GM18519 (cell line): ENCODE results near the gene GATAD2A.

ENCODE experiments used
- ATAC-seq: cut with Tn5 transposase; IDR thresholded peaks from one replicate; pipeline ENCODE4 v1.9.1; 2021; ENCODE audit warnings: mild to moderate bottlenecking, moderate library complexity; ENCODE audit not compliant: unreplicated experiment, low FRiP score

GATAD2A gene

DNA sequence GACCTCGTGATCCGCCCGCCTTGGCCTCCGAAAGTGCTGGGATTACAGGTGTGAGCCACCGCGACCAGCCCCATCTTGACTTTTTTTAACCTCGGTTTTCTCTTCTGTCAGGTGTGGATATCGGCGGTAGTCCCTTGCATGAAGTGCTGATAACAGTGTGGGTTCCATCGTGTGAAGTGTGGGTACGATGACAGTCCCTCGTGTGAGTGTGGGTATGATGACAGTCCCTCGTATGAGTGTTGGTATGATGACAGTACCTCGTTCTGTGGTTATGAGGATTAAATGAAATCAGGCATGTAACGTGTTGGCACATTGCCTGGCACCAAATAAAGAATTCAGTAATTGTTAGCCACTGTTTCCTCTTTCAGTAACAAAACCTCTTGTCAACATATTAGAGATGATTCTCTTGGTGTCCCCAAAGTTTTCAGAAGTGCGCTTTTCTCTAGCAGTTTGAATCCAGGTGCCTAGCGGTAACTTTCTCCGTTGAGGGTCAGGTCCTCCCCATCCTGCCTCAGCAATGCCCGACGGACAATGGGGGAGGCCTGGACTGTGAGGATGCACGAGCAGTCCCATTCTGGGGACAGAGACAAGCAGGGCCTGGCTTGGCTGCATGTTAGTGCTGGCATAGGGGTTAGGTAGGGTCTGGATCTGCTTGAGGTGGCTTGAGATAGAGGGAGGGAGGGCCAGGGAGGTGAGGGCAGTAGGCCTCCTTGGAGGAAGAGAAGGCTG lies 15.3 kb downstream of the GATAD2A start:
- ATAC-seq, result no peak

DNA sequence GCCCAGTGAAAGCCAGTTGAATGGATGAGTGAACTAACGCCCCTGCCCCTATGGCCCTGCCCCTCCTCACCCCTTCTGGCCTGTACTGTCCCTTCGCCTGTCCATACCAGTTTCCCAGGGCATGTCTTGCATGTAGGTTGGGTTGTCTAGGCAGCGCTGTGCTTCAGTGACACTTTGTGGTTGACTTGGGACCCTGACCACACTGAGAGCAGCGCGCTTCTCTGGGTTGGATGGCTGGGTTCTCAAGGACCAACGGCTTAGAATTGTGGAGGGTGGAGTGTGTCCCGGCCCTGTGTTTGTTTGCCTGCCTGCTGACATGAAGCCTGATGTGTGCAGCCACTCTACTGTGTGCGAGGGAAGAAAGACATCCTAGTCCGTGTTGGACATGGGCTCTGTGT lies 15.8 kb downstream of the GATAD2A start:
- no peak for ATAC-seq

DNA sequence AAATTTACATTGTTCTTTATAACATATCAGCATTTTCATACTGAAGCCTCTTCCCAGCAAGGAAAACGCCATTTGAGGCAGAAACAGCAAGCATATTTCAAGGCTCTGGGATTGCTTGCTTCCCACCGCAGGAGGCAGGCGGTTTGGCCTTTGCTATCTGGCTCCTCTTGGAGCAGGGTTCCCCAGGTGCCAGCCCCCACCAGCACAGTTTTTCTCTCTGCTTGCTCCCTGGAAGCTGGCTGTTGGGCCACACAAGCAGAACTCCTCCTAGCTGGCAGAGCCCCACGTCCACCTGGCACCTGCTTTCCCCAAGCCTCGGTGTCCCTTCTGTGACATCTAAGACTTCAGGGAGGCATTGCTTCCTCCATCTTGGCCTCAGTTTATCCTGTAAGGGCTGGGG lies 16.7 kb downstream of the GATAD2A start:
- no peak for ATAC-seq

DNA sequence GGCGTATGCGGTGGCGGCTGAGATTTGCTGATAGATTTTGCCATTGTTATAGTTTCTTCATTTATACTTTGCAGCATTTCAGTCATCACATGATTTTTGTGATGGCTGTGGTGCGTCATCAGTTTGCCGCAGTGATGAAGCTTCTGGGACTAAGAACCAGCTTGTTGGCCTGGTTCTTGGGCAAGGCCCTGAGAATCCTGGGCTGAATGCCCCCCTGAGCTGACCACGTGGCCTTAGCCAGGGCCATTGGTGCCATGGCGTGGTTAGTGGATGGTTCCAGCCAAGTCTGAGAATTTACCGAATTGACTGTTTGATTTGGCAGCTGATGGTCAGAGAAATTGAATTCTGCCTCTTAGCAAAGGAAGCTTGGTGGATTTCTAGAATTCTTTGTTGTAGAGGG lies 17.8 kb downstream of the GATAD2A start:
- ATAC-seq, result no peak

DNA sequence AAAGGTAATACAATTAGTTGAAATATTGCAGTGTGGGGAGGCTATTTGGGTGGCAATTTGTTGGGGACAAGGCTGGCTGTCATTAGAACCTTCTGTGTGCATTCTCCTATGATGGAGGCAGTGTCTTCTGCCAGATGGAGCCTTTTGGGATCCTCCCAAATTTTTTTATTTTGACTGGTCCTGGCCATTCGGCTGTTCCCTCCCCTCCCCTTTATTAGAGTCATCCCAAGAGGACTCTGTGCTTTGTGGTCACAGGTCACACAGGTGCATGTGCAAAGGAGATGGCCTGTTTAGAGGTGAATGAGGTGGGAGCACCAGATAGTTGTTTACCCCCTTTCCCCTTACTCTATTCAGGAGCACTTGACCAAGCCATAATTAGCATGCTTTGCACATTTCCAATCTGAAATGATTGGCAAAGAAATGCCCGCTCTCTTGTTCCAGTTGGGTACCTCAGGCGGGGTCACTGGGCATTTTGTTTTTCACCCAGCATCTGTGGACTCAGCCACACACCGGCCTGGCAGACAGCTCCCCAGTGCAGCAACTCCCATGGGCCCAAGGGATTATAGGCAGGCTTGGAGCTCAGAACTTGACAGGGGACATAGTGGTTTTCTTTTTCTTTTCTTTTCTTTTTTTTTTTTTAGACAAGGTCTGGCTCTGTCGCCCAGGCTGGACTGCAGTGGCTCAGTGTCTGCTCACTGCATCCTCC lies 19.8 kb downstream of the GATAD2A start:
- ATAC-seq, result no peak

DNA sequence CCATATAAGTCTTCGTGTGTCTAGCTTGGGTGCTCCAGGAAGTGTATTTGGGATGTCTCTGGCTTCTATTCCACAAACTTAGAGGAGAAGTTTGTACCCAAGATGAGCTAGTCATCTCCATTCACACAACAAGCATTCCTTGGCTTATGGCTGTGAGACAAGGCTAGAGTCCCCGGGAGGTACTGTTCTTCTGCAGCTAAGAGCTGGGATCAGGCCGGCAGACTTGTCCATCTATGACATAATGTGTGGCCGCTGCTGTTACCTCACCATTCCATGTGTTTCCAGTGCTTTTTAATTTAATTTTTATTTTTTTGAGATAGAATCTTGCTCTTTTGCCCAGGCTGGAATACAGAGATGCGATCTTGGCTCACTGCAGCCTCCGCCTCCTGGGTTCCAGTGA lies 20.7 kb downstream of the GATAD2A start:
- ATAC-seq, result no peak

DNA sequence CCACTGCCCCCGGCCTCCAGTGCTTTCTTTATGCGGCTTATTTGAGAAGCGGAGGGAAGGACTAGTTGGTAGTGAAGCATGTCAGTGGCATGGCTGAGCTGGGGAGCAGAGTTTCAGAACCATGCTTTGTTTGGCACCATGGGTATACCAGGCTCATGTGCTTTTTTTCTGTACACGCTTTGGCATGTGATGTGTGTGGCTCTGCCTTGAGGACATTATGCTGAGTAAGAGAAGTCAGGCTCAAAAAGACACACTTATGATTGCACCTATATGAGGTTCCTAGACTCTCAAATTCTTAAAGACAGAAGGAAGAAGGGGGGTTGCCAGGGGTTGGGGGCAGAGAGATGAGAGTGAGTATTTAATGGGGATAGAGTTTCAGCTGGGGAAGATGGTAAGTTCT lies 21.3 kb downstream of the GATAD2A start:
- ATAC-seq, result no peak

DNA sequence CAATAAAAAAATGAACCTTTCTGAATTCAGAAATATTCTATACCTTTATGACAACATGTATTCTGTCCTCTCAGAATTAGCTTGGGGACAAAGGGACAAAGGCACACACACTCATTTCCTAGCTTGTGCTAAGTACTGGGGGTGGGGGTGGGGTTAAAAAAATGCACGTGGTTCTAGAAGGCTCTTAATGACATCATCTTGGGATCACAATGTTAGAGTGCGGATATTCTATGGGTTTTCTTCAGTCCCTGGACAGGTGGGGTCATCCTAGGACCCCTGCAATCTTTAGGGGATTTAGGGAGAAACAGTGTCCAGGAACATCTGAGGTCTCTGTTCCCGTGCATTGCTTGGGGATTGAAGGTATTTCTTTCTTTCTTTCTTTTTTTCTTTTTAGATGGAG lies 21.8 kb downstream of the GATAD2A start:
- ATAC-seq, result no peak

DNA sequence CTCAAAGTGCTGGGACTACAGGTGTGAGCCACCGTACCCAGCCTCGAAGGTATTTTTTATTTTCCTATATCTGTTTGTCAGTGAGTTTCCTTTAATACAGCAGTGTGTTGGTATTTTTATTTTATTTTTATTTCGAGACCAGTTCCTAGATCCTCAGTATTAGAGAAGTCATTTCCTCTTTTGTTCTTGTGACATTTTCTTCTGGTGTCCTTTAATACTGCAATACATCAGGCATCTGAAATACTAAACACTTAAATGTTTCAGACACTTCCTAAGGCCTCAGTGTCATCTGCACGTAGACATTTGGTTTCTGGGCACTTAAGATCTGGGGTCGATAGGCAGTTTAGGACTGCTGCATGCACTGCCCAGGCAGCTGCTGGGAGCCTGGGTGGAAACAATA lies 22.5 kb downstream of the GATAD2A start:
- ATAC-seq, result no peak

DNA sequence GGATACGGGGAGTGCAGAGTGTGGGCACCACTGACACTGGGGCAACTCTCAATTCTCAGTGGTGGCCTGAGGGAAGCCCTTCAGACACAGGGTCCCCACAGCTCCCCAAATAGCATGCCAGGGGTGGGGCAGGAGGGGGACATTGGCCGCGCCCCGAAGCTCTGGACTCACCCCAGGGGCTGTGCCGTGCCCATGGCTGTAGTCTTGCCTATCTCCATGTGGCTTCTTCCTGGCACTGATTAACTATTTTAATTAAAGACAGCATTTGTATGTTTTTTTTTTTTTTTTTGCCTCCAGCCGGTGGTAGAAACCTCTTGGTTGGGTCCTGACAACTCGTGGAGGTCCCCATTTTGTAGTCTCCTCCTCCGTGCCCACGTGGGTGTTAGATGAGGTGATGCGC lies 23.3 kb downstream of the GATAD2A start:
- ATAC-seq, result no peak

DNA sequence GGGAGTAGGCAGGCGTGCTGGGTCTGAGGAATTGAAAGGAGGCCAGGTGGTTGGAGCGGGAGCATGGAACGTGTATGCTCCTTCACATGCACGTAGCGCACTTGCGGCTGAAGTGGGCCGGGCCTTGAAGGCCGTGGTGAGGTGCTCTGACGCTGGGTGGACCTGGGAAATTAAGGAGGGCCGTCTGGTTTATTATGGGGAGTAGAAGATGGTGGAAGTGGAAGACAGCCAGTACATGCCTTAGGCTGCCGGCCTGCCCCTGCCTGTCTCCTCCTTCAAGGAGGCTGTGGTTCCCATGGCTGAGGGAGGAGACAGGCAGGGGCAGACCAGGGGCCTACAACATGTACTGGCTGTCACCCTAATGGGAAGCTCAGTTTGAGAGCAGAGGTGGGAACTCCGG lies 23.9 kb downstream of the GATAD2A start:
- no peak for ATAC-seq

DNA sequence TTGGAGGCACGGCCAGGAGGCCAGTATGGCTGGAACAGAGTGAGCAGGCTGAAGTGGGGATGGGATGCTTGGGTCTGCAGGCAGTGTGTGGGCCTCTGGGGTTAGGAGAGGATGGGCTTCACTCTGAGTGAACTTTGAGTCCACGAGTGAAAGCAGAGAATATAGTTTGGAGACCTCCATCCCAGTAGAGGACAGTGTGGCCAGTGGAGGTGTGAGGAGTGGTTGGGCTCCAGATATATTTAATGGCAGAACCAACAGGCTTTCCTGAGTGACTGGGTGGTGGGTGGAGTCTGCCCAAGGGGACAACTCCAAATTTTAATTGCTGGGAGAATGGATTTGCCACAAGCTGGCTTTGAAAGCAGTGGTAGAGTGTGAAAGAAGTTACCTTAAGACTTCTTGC lies 27.3 kb downstream of the GATAD2A start:
- no peak for ATAC-seq

DNA sequence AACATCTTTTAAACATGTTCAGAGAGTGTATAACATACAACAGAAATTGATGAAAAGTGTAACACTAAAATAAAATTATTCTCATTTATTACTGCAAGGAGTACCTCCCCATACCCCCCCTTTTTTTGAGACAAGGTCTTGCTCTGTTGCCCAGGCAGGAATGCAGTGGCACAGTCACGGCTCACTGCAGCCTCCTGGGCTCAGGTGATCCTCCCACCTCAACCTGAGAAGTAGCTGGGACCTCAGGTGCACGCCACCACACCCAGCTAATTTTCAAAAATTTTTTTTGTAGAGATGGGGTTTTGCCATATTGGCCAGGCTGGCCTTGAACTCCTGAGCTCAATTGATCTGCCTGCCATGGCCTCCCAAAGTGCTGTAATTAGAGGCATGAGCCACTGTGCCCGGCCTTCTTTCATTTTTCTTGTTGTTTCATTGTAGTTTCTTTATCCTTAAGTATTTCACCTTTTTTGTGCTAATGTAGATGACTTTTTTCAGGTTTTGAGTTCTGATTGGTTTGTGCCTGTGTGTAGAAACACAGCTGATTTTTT lies 28.3 kb downstream of the GATAD2A start:
- no peak for ATAC-seq

DNA sequence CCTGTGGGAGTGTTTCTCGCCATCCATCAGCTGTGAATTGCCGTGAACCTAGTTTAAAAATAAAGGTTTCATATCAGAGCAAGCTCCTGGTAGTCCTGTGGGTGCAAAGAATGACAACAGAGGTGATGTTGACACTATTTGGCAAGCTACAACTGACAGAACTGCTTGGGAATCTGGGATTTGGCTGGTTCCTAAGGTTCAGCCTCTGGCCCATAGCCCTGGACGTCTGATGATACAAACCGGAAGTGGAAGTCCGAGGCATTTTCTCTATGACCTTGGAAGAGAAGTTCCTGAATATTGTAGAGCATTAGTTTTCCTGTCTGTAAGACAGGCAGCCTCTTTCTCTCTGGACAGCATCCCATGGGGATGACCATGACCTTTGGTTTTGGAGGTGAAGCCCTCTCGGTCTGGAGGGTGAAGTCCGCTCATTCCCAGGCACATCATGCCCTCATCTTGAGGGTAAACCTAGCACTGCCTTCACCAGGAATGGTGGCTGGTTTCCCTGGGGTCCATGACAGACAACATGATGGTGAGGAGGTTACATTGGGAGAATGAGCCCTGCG lies 29.1 kb downstream of the GATAD2A start:
- ATAC-seq, result no peak

DNA sequence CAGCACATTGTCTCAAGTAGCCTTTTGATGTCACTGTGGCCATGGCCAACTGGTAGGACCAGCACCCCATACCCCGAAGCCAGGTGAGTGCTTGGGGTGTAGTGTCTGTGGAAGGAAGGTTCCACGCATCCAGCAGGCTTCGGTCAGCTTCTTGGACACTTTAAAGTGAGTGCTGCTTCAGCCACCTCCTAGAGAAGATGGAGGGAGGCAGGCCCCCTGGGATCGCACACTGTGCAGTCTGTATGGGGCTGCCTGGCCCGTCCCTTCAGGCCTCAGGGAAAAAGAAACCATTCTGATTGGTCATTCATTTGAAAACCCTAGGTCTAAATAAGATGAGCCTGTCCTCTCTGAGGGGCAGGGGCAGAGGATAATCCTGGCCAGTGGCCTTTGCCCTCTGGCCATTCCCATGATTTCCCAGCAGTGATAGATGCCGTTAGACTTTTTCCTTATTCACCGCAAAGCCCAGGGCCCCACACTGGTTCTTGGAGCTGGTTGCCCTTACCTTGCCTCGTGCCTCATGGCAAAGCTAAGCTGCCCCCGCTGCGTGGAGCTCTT lies 30.7 kb downstream of the GATAD2A start:
- ATAC-seq, result no peak

DNA sequence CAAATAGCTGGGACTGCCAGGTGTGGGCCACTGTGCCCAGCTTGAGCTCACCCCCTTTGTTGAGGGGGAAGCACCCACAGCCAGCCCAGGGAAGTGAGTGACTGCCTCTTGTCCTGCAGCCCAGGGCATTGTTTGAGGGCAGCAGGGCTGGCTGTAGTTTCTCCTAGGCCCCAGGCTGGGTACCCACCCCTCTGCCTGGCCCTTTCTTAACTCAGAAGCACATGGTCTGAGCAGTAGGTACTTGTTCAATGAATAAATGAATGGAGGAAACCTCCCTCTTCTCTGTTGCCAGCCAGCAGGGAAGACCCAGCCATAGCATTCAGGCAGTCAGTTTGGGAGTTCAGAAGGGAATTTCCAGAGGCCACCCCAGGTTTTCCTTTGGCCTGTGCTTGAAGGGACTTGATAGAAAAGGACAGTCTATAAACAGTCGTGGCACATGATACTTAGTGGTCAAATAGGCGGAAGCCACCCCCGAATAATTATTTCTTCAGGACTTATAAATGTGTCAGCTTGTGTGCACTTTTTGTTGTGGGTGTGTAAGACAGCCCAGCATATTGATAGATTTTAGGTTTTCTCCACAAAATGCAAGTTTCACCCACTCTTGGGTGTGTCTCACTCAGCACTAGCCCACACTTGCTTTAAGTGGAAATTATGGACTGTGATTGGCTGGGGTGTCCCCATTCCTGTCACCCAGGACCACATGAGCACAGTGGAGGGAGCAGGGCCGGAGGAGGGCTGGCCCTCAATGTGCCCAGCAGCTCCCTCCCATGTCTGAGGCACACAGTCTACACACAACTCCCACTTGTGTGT lies 33.1 kb downstream of the GATAD2A start:
- ATAC-seq, result no peak

DNA sequence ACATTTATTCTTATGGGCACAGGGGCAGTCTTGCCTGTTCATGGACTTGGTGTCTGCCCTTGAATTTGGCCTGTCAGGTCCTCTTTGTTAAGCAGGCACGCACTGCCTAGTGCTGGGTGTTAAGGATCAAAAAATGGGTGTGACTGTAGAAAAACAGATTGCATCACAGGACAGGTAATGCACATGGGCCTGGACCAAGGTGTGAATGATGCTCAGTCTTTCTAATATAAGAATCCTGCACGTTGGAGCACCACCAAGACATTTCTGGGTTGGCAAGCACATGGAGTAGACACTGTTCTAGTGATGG lies 33.7 kb downstream of the GATAD2A start:
- no peak for ATAC-seq

DNA sequence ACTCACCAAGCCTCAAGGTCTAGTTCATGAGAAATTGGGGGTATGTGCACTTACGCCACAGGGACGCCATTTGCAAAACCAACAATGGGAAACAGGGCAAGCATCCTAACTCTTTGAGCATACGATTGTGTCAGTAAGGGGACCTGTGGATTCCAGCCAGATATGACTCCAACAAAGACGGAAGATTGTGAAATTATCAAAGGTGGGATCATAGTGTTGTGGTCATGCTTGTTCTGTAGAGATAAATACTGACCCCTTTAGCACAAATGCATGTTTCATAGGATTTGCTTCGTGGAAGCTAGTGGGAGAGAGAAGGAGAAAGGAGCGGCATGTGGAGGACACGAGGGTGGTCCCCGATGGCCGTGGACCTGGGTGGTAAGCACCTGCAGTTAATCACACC lies 37.8 kb downstream of the GATAD2A start:
- ATAC-seq, result no peak

DNA sequence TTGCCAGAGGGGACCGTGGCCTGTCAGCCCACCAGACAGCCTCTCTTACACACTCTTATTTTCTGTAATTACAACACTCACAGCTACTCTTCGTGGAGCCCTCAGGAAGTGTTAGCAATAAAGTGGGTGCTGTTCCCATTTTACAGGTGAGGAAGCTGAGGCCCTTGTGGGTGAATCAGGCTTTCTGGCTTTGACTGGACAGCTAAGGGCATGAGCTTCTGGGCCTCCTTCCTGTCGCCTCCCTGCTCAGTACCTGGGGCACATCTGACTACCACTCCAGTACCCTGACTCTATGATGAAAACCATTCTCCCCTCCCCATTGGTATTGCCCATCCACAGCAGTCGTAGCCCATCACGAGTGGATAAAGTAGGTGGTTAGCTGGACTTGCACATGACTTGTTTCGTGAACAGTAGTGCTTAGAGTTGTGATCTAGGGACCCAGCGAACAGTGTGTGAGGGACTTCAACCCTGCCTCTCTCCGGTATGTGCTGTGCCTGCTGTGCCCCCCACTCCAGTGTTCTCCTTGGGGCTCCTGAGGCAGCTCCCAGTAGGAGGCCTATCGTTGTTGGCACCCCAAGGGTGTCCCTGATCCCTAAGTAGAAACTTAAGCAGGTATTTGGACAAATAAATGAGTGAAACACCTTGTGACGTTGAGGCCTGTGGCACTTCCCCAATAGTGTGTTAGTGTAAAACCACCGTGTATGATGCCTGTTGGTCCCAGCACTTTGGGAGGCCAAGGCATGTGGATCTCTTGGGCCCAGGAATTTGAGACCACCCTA lies 38.6 kb downstream of the GATAD2A start:
- ATAC-seq, result no peak

DNA sequence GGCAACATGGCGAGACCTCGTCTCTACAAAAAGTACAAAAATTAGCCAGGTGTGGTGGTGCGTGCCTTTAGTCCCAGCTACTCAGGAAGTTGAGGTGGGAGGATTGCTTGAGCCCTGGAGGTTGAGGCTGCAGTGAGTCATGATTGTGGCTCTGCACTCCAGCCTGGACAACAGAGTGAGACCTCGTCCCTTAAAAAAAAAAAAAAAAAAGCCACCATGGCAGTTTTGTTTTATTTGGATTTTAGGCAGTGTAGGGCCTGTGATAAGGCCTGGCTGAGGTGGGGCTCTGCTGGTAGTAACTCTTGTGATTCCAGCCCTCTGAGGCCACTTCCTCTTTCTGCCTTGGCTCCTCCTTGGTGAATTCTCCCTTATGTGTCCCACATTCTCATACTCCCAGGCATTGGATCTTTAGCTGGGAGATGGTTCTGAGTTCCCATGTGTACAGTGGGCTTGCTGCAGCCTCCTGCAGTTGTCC lies 39.2 kb downstream of the GATAD2A start:
- no peak for ATAC-seq
